GM23338 (cell line): Measurements from ENCODE around the gene FER. TPM values are rescaled to one million over a fixed set of nuclear protein-coding genes. Genes with fewer than 3 reads are reported as not detected.

Experiments used
- ATAC-seq: fragments of 200-7000 bp; cut with Tn5 transposase; 3 replicates; pipeline ENCODE4 v1.9.1; 2020
- DNase-seq: peaks from one replicate; pipeline ENCODE4 v3.0.0-alpha.2; 2015; ENCODE audit warnings: low spot score
- H2AFZ ChIP-seq: fragments of 200-600 bp; sonication (generic); 2 replicates; pipeline ENCODE4 v1.8.0; 2016; ENCODE audit warnings: antibody characterized with exemption, mild to moderate bottlenecking, moderate library complexity
- H3F3A ChIP-seq: fragments of 200-600 bp; sonication (generic); replicated peaks from 2 replicates; pipeline ENCODE4 v1.8.0; 2017; ENCODE audit warnings: antibody characterized with exemption, mixed run types, low read depth
- H3K27ac ChIP-seq: fragments of 200-600 bp; sonication (generic); 2 replicates; pipeline ENCODE4 v1.6.1; 2016; ENCODE audit warnings: low read depth
- H3K27me3 ChIP-seq: fragments of 200-600 bp; sonication (generic); 2 replicates; pipeline ENCODE4 v1.8.0; 2016; ENCODE audit warnings: mild to moderate bottlenecking, mixed run types, moderate library complexity; ENCODE audit not compliant: insufficient read depth
- H3K36me3 ChIP-seq: fragments of 200-600 bp; sonication (generic); 2 replicates; pipeline ENCODE4 v1.8.0; 2016; ENCODE audit warnings: mild to moderate bottlenecking; ENCODE audit not compliant: insufficient read depth
- H3K4me1 ChIP-seq: fragments of 200-600 bp; sonication (generic); 2 replicates; pipeline ENCODE4 v1.8.0; 2016; ENCODE audit warnings: mild to moderate bottlenecking, moderate library complexity; ENCODE audit not compliant: insufficient read depth
- H3K4me2 ChIP-seq: fragments of 200-600 bp; sonication (generic); 2 replicates; pipeline ENCODE4 v1.7.1; 2017; ENCODE audit warnings: mixed run types
- H3K4me3 ChIP-seq: fragments of 200-600 bp; sonication (generic); 2 replicates; pipeline ENCODE4 v1.6.1; 2016; ENCODE audit warnings: mixed run types
- H3K79me2 ChIP-seq: fragments of 200-600 bp; sonication (generic); replicated peaks from 2 replicates; pipeline ENCODE4 v1.8.0; 2017; ENCODE audit warnings: mild to moderate bottlenecking; ENCODE audit not compliant: insufficient read depth
- H3K9me2 ChIP-seq: fragments of 200-600 bp; sonication (generic); 2 replicates; pipeline ENCODE4 v1.8.0; 2017; ENCODE audit not compliant: insufficient read depth
- H4K20me1 ChIP-seq: fragments of 200-600 bp; sonication (generic); replicated peaks from 2 replicates; pipeline ENCODE4 v1.8.0; 2017; ENCODE audit warnings: mild to moderate bottlenecking; ENCODE audit not compliant: insufficient read depth
- H3K27ac Mint-ChIP-seq: 2 replicates; pipeline ENCODE4 v1.8.0; 2020; ENCODE audit warnings: inconsistent platforms, mild to moderate bottlenecking, moderate library complexity, mixed read lengths
- H3K27me3 Mint-ChIP-seq: 3 replicates; pipeline ENCODE4 v1.8.0; 2022; ENCODE audit warnings: low read depth, mild to moderate bottlenecking, moderate library complexity, mixed read lengths, inconsistent platforms; ENCODE audit not compliant: insufficient read depth, poor library complexity
- H3K36me3 Mint-ChIP-seq: 3 replicates; pipeline ENCODE4 v1.8.0; 2021; ENCODE audit warnings: low read depth, mild to moderate bottlenecking, inconsistent platforms, moderate library complexity, mixed read lengths
- H3K4me1 Mint-ChIP-seq: 3 replicates; pipeline ENCODE4 v1.8.0; 2020; ENCODE audit warnings: mild to moderate bottlenecking, inconsistent platforms, mixed read lengths
- H3K4me3 Mint-ChIP-seq: 3 replicates; pipeline ENCODE4 v1.8.0; 2021; ENCODE audit warnings: moderate library complexity, mild to moderate bottlenecking, inconsistent platforms, mixed read lengths
- H3K9me3 Mint-ChIP-seq: 3 replicates; pipeline ENCODE4 v1.8.0; 2020; ENCODE audit warnings: moderate library complexity, mild to moderate bottlenecking, inconsistent platforms, mixed read lengths
- CREB1 ChIP-seq: fragments of 250-450 bp; sonication (Bioruptor Pico); IDR thresholded peaks from 2 replicates; pipeline ENCODE4 v1.5.0; 2020; ENCODE audit warnings: low read depth, mild to moderate bottlenecking, moderate library complexity
- CTCF ChIP-seq, 2 experiments: fragments of 200-600 bp in 1 of 2; sonication (generic) in 1 of 2; conservative IDR thresholded peaks; 2 replicates each; pipeline versions ENCODE4 v1.5.1 to v1.6.1; 2016 to 2017; ENCODE audit warnings: antibody characterized with exemption in 2 of 2, low read depth in 2 of 2, mild to moderate bottlenecking in 2 of 2, moderate library complexity in 1 of 2
- ETS1 ChIP-seq: IDR thresholded peaks from 2 replicates; pipeline ENCODE4 v1.6.1; 2016; ENCODE audit warnings: antibody characterized with exemption
- EZH2 ChIP-seq: fragments of 200-600 bp; sonication (generic); IDR thresholded peaks from one replicate; pipeline ENCODE4 v1.8.0; 2017; ENCODE audit warnings: antibody characterized with exemption, mild to moderate bottlenecking, low read depth; ENCODE audit not compliant: unreplicated experiment
- EZH2phosphoT487 ChIP-seq: fragments of 200-600 bp; sonication (generic); IDR thresholded peaks from one replicate; pipeline ENCODE4 v1.8.1; 2018; ENCODE audit warnings: antibody characterized with exemption; ENCODE audit not compliant: unreplicated experiment
- JUNB ChIP-seq: IDR thresholded peaks from one replicate; pipeline ENCODE4 v1.6.1; 2016; ENCODE audit warnings: antibody characterized with exemption; ENCODE audit not compliant: unreplicated experiment
- NANOG ChIP-seq: IDR thresholded peaks from 2 replicates; pipeline ENCODE4 v1.6.1; 2016; ENCODE audit warnings: antibody characterized with exemption, borderline replicate concordance
- POLR2AphosphoS5 ChIP-seq: IDR thresholded peaks from 2 replicates; pipeline ENCODE4 v1.6.1; 2016; ENCODE audit warnings: antibody characterized with exemption, low read depth
- REST ChIP-seq: IDR thresholded peaks from one replicate; pipeline ENCODE4 v1.6.1; 2018; ENCODE audit warnings: antibody characterized with exemption; ENCODE audit not compliant: unreplicated experiment
- STAT1 ChIP-seq: IDR thresholded peaks from one replicate; pipeline ENCODE4 v1.6.1; 2016; ENCODE audit warnings: antibody characterized with exemption; ENCODE audit not compliant: unreplicated experiment
- ZNF114 ChIP-seq: fragments of 250-450 bp; sonication (Bioruptor Pico); IDR thresholded peaks from 2 replicates; pipeline ENCODE4 v1.5.0; 2020; ENCODE audit warnings: mild to moderate bottlenecking, moderate library complexity
- ZNF331 ChIP-seq: fragments of 250-450 bp; sonication (Bioruptor Pico); IDR thresholded peaks from 2 replicates; pipeline ENCODE4 v1.5.0; 2020; ENCODE audit warnings: low read depth, mild to moderate bottlenecking, moderate library complexity
- ZNF462 ChIP-seq: fragments of 250-450 bp; sonication (Bioruptor Pico); IDR thresholded peaks from 2 replicates; pipeline ENCODE4 v1.5.0; 2020; ENCODE audit warnings: mild to moderate bottlenecking, moderate library complexity
- polyA plus RNA-seq: library from polyadenylated mRNA; unstranded; fragments of >200 nt; fragmentation: Nextera tagmentation; extraction: Ambion mirVana; gene quantifications from 2 replicates; pipeline ENCODE4 v1.2.1, GENCODE V29; 2016
- total RNA-seq: library from RNA; depleted of rRNA; stranded (reverse); fragments of >200 nt; shearing (Covaris generic); gene quantifications from 2 replicates; pipeline ENCODE4 v1.2.3, GENCODE V29; 2014

Gene FER
- total and polyA plus RNA-seq, 2 experiments from 2014 or later, result 17.4 to 34.8 TPM

GRCh38 chr5:108911055-108911454 is 163.4 kb downstream of the FER start:
- TF ChIP-seq ZNF114 (CRISPR knock-in tag) (no peak), ZNF331 (CRISPR knock-in tag) (no peak), CREB1 (no peak), ZNF462 (CRISPR knock-in tag) (no peak), CTCF (conservative IDR thresholded peaks at IDR 0.05; ENCODE audit: low read depth in 2 of 2) (no peak), EZH2 (no peak), EZH2phosphoT487 (no peak), JUNB (no peak), REST (no peak), ETS1 (no peak), NANOG (no peak), STAT1 (no peak), POLR2AphosphoS5 (no peak)
- H3K27me3 ChIP-seq, result no peaks in the 10 kb centered on the region
- H3K4me3 ChIP-seq, result no peak overlapping the region
- H4K20me1 ChIP-seq, result no peaks in the 10 kb centered on the region
- 0 out of 2 replicates have a peak, but pooled peaks cover 3% of the 10 kb centered on the region for H3K36me3 ChIP-seq
- no peak overlapping the region for H2AFZ ChIP-seq
- Mint-ChIP-seq H3K4me1 (no peaks in the 10 kb centered on the region), H3K36me3 (peaks cover 3% of the 10 kb centered on the region; the same call in 2 of the 3 replicates), H3K9me3 (peaks cover 3% of the 10 kb centered on the region; the same call in 2 of the 3 replicates), H3K27ac (no peak overlapping the region), H3K27me3 (peaks cover 4% of the 10 kb centered on the region), H3K4me3 (no peak overlapping the region)
- H3K4me1 ChIP-seq, result no peaks in the 10 kb centered on the region
- H3K4me2 ChIP-seq, result no peak overlapping the region
- H3F3A ChIP-seq, result no peaks in the 10 kb centered on the region
- ATAC-seq, result no peak
- H3K9me2 ChIP-seq, result no peaks in the 10 kb centered on the region; the same call in 1 of the 2 replicates
- H3K79me2 ChIP-seq, result no peaks in the 10 kb centered on the region
- no peak overlapping the region for H3K27ac ChIP-seq
- no peak for DNase-seq
